ENCODE measurements around the gene LIME1. TPM values are rescaled to one million over a fixed set of nuclear protein-coding genes. Genes with fewer than 3 reads are reported as not detected.

Gene LIME1
- total and polyA plus RNA-seq, 2 of the 8 experiments (the other 6 are each of a cell fraction or from before 2014, with no cell fraction given) = 4.5 to 5.9 TPM

DNA sequence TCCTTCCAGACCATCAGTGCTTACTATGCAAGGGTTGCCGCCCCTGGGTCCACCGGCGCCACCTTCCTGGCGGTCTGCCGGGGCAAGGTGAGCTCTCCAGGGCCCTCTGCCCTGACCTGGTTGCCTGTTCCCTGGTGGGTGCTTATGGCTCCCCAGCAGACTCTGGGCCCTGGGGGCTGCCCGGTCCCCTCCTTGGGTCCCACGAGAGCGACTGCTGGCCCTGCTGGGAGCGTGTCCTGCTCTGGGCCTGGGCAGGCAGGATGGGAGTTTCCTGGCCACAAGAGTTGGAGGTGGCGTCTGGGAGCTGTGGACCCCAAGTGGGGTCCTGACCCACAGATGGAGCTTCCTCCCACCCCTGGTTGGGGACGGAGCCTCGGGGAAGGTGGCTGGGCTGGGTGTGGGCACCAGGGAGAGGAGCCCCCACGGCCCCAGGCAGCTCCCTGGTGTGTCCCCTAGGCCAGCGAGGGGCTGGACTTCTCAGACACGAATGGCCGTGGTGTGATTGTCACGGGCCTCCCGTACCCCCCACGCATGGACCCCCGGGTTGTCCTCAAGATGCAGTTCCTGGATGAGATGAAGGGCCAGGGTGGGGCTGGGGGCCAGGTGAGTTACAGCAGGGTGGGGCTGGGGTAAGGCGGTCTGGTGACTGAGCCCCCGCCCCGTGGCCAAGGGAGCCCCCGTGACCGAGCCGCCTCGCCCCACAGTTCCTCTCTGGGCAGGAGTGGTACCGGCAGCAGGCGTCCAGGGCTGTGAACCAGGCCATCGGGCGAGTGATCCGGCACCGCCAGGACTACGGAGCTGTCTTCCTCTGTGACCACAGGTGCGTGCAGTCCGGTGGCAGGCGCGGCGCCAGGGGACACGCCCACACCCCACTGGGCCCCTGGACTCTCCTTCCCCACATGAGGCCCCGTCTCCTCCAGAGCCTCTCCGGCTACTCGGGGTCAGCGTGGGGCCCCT is 47.1 kb upstream of the LIME1 start (continued):
- TF ChIP-seq, protein P1, sequence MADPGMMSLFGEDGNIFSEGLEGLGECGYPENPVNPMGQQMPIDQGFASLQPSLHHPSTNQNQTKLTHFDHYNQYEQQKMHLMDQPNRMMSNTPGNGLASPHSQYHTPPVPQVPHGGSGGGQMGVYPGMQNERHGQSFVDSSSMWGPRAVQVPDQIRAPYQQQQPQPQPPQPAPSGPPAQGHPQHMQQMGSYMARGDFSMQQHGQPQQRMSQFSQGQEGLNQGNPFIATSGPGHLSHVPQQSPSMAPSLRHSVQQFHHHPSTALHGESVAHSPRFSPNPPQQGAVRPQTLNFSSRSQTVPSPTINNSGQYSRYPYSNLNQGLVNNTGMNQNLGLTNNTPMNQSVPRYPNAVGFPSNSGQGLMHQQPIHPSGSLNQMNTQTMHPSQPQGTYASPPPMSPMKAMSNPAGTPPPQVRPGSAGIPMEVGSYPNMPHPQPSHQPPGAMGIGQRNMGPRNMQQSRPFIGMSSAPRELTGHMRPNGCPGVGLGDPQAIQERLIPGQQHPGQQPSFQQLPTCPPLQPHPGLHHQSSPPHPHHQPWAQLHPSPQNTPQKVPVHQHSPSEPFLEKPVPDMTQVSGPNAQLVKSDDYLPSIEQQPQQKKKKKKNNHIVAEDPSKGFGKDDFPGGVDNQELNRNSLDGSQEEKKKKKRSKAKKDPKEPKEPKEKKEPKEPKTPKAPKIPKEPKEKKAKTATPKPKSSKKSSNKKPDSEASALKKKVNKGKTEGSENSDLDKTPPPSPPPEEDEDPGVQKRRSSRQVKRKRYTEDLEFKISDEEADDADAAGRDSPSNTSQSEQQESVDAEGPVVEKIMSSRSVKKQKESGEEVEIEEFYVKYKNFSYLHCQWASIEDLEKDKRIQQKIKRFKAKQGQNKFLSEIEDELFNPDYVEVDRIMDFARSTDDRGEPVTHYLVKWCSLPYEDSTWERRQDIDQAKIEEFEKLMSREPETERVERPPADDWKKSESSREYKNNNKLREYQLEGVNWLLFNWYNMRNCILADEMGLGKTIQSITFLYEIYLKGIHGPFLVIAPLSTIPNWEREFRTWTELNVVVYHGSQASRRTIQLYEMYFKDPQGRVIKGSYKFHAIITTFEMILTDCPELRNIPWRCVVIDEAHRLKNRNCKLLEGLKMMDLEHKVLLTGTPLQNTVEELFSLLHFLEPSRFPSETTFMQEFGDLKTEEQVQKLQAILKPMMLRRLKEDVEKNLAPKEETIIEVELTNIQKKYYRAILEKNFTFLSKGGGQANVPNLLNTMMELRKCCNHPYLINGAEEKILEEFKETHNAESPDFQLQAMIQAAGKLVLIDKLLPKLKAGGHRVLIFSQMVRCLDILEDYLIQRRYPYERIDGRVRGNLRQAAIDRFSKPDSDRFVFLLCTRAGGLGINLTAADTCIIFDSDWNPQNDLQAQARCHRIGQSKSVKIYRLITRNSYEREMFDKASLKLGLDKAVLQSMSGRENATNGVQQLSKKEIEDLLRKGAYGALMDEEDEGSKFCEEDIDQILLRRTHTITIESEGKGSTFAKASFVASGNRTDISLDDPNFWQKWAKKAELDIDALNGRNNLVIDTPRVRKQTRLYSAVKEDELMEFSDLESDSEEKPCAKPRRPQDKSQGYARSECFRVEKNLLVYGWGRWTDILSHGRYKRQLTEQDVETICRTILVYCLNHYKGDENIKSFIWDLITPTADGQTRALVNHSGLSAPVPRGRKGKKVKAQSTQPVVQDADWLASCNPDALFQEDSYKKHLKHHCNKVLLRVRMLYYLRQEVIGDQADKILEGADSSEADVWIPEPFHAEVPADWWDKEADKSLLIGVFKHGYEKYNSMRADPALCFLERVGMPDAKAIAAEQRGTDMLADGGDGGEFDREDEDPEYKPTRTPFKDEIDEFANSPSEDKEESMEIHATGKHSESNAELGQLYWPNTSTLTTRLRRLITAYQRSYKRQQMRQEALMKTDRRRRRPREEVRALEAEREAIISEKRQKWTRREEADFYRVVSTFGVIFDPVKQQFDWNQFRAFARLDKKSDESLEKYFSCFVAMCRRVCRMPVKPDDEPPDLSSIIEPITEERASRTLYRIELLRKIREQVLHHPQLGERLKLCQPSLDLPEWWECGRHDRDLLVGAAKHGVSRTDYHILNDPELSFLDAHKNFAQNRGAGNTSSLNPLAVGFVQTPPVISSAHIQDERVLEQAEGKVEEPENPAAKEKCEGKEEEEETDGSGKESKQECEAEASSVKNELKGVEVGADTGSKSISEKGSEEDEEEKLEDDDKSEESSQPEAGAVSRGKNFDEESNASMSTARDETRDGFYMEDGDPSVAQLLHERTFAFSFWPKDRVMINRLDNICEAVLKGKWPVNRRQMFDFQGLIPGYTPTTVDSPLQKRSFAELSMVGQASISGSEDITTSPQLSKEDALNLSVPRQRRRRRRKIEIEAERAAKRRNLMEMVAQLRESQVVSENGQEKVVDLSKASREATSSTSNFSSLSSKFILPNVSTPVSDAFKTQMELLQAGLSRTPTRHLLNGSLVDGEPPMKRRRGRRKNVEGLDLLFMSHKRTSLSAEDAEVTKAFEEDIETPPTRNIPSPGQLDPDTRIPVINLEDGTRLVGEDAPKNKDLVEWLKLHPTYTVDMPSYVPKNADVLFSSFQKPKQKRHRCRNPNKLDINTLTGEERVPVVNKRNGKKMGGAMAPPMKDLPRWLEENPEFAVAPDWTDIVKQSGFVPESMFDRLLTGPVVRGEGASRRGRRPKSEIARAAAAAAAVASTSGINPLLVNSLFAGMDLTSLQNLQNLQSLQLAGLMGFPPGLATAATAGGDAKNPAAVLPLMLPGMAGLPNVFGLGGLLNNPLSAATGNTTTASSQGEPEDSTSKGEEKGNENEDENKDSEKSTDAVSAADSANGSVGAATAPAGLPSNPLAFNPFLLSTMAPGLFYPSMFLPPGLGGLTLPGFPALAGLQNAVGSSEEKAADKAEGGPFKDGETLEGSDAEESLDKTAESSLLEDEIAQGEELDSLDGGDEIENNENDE (IDR thresholded peaks at IDR 0.05; ENCODE audit: insufficient replicate concordance, low read length) = no peak
